ENCODE data around the gene TMPRSS2. TPM values are rescaled to one million over a fixed set of nuclear protein-coding genes. Genes with fewer than 3 reads are reported as not detected.

TMPRSS2 gene
- total and polyA plus RNA-seq, 2 donors (not counting 1 experiment from before 2014, with no cell fraction given), result not detected

- TF ChIP-seq CTCF (IDR thresholded peaks at IDR 0.05), result no peak
- TF ChIP-seq EZH2 (IDR thresholded peaks at IDR 0.05; ENCODE audit: borderline replicate concordance, insufficient read depth, low read depth, low read length, poor library complexity, severe bottlenecking), result no peak
- Mint-ChIP-seq H3K4me3 (no peak overlapping the region), H3K9me3 (ENCODE audit: insufficient read depth) (no peaks in the 10 kb centered on the region), H3K27me3 (peaks cover 23% of the 10 kb centered on the region), H3K27ac (no peak overlapping the region), H3K4me1 (peaks cover 6% of the 10 kb centered on the region)
- ChIA-PET POLR2A (no interaction called here), CTCF (no interaction called here)
- no peaks in the 10 kb centered on the region for H4K20me1 ChIP-seq (ENCODE audit: control insufficient read depth, insufficient read depth, low read length, poor library complexity, severe bottlenecking)
- no peaks in the 10 kb centered on the region for H3K4me1 ChIP-seq (ENCODE audit: control insufficient read depth in 2 of 2, insufficient read depth in 2 of 2, low read length in 2 of 2)
- intact Hi-C loops (cut with micrococcal nuclease), result no loop called here
- H3K9ac ChIP-seq (ENCODE audit: low read length), result no peak overlapping the region
- H3K79me2 ChIP-seq (ENCODE audit: control insufficient read depth, insufficient read depth, low read length), result no peaks in the 10 kb centered on the region
- no peak for ATAC-seq (ENCODE audit: low read depth)
- H3K4me2 ChIP-seq (replicated peaks; ENCODE audit: low read depth, low read length, poor library complexity, severe bottlenecking), result no peak overlapping the region
- H3K36me3 ChIP-seq (replicated peaks in 1 of 2; ENCODE audit: control extremely low read depth in 1 of 2, control insufficient read depth in 1 of 2, extremely low read depth in 1 of 2, insufficient read depth in 2 of 2, low read length in 1 of 2), result no peaks in the 10 kb centered on the region
- peaks cover 0 to 5% (median 2%) of the 10 kb centered on the region in 4 experiments for H3K27me3 ChIP-seq (replicated peaks in 1 of 4; ENCODE audit: control extremely low read depth in 1 of 4, control insufficient read depth in 3 of 4, insufficient read depth in 4 of 4, low read length in 3 of 4)
- H2AFZ ChIP-seq (ENCODE audit: insufficient read depth, low read depth, low read length, poor library complexity, severe bottlenecking), result no peak overlapping the region
- 90% methylated on average over 4 of the region's 6 CpGs for WGBS (ENCODE audit: insufficient coverage)
- no peaks in the 10 kb centered on the region for H3K9me3 ChIP-seq (ENCODE audit: control extremely low read depth in 1 of 3, control insufficient read depth in 2 of 3, insufficient read depth in 1 of 3, low read length in 2 of 3)
- no peak overlapping the region for H3K4me3 ChIP-seq (ENCODE audit: control extremely low read depth in 1 of 5, extremely low read depth in 1 of 5, insufficient read depth in 1 of 5, low read depth in 2 of 5, low read length in 4 of 5)
- H3K27ac ChIP-seq (ENCODE audit: low read length in 2 of 2), result no peak overlapping the region
- DNase-seq, result no peak
These were observed 25.0 kb downstream of the TMPRSS2 start for GRCh38 chr21:41482980-41483379.

- Histone ChIP-seq H4K20me1 (ENCODE audit: control insufficient read depth, insufficient read depth, low read length, poor library complexity, severe bottlenecking) (no peaks in the 10 kb centered on the region), H3K4me3 (ENCODE audit: control extremely low read depth in 1 of 5, extremely low read depth in 1 of 5, insufficient read depth in 1 of 5, low read depth in 2 of 5, low read length in 4 of 5) (no peak overlapping the region), H3K79me2 (ENCODE audit: control insufficient read depth, insufficient read depth, low read length) (no peaks in the 10 kb centered on the region), H3K4me1 (ENCODE audit: control insufficient read depth in 2 of 2, insufficient read depth in 2 of 2, low read length in 2 of 2) (no peaks in the 10 kb centered on the region), H3K9me3 (ENCODE audit: control extremely low read depth in 1 of 3, control insufficient read depth in 2 of 3, insufficient read depth in 1 of 3, low read length in 2 of 3) (no peaks in the 10 kb centered on the region), H3K9ac (ENCODE audit: low read length) (no peak overlapping the region), H3K27ac (ENCODE audit: low read length in 2 of 2) (no peak overlapping the region), H3K27me3 (replicated peaks in 1 of 4; ENCODE audit: control extremely low read depth in 1 of 4, control insufficient read depth in 3 of 4, insufficient read depth in 4 of 4, low read length in 3 of 4) (peaks cover 0 to 5% (median 2%) of the 10 kb centered on the region in 4 experiments), H3K36me3 (replicated peaks in 1 of 2; ENCODE audit: control extremely low read depth in 1 of 2, control insufficient read depth in 1 of 2, extremely low read depth in 1 of 2, insufficient read depth in 2 of 2, low read length in 1 of 2) (no peaks in the 10 kb centered on the region), H3K4me2 (replicated peaks; ENCODE audit: low read depth, low read length, poor library complexity, severe bottlenecking) (no peak overlapping the region), H2AFZ (ENCODE audit: insufficient read depth, low read depth, low read length, poor library complexity, severe bottlenecking) (no peak overlapping the region)
- no peak for ATAC-seq (ENCODE audit: low read depth)
- no peaks in the 10 kb centered on the region for H3K9me3 Mint-ChIP-seq (ENCODE audit: insufficient read depth)
- peaks cover 6% of the 10 kb centered on the region for H3K4me1 Mint-ChIP-seq
- TF ChIP-seq CTCF (IDR thresholded peaks at IDR 0.05) (no peak), EZH2 (IDR thresholded peaks at IDR 0.05; ENCODE audit: borderline replicate concordance, insufficient read depth, low read depth, low read length, poor library complexity, severe bottlenecking) (no peak)
- intact Hi-C loops (cut with micrococcal nuclease), result no loop called here
- CTCF ChIA-PET, result no interaction called here
- POLR2A ChIA-PET, result interaction anchor here (0.7 kb wide), 1 partner anchor 62 kb away, joined by 3 read pairs; no protein-coding TSS in a partner anchor
- peaks cover 22% of the 10 kb centered on the region for H3K27me3 Mint-ChIP-seq
- 32% methylated on average over 5 of the region's 6 CpGs for WGBS (ENCODE audit: insufficient coverage)
- no peak overlapping the region for H3K27ac Mint-ChIP-seq
- H3K4me3 Mint-ChIP-seq, result no peak overlapping the region
- DNase-seq, result no peak
These were observed 25.7 kb downstream of the TMPRSS2 start for GRCh38 chr21:41482301-41482700.

All from B cell (primary cell).